GM12891 (cell line): Measurements from ENCODE around the gene MRPL55.

Source experiments
- DNase-seq: peaks from one replicate; pipeline ENCODE4 v3.0.0; 2011; ENCODE audit warnings: low spot score; ENCODE audit not compliant: insufficient read length
- FAIRE-seq: peaks from 2 replicates; lab custom pipeline; 2011; peaks lifted over from hg19 to GRCh38; lab: Jason Lieb, UNC
- PAX5 ChIP-seq: IDR thresholded peaks from 2 replicates; pipeline ENCODE4 v1.6.1; 2011; ENCODE audit warnings: low read length, moderate library complexity, mild to moderate bottlenecking; ENCODE audit not compliant: insufficient read depth, severe bottlenecking
- POLR2A ChIP-seq: IDR thresholded peaks from 2 replicates; pipeline ENCODE4 v1.6.1; 2011; ENCODE audit warnings: low read depth, low read length, control low read depth
- POLR2AphosphoS5 ChIP-seq: IDR thresholded peaks from 2 replicates; pipeline ENCODE4 v1.6.1; 2011; ENCODE audit warnings: low read depth, low read length, control low read depth
- POU2F2 ChIP-seq: IDR thresholded peaks from 2 replicates; pipeline ENCODE4 v1.6.1; 2011; ENCODE audit warnings: low read depth, mild to moderate bottlenecking, control low read depth, low read length, moderate library complexity
- SPI1 ChIP-seq: IDR thresholded peaks from 2 replicates; pipeline ENCODE4 v1.6.1; 2011; ENCODE audit warnings: low read depth, low read length, control low read depth
- TAF1 ChIP-seq: IDR thresholded peaks from 2 replicates; pipeline ENCODE4 v1.6.1; 2011; ENCODE audit warnings: low read depth, low read length, control low read depth

MRPL55 gene

DNA sequence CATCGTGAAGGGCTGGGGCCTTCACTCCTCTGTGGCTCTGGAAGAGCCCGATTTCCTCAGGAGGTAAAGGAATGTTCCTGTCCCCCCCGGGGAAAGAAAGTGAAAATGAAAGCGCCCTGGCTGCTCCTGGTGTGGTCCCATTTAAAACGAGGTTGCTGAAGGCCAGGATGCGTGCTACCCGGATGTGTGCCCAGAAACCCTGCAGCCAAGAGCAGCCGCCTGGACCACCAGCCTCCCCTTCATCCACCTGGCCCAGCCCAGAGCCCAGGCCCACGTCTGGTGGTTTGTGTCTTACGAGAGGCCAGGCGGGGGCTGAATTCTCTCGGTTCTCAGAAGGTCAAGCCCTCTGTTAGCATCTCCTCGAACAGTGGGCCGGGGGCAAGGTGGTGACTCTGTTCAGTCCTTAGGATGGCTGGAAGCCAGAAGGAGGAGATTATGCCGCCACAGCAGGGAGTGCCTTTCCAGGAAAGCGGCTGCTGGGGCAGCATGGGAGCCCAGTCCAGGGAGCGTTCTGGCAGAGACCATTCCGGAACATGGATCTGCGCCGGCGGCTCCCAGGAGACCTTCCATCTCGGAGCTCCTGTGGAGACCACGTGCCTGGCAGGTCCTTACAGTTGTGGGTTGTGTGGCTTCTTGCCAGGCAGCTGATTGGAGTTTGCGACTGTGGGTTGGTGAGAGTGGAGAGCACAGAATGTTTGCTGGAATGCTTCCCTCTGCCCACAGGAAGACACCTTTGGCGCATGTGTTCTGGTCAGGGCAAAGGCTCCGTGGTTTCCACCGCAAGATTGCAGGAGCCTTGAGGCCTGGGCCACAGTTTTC lies 32.3 kb upstream of the MRPL55 start:
- no peak for FAIRE-seq
- peak; percentile 56 for DNase-seq

DNA sequence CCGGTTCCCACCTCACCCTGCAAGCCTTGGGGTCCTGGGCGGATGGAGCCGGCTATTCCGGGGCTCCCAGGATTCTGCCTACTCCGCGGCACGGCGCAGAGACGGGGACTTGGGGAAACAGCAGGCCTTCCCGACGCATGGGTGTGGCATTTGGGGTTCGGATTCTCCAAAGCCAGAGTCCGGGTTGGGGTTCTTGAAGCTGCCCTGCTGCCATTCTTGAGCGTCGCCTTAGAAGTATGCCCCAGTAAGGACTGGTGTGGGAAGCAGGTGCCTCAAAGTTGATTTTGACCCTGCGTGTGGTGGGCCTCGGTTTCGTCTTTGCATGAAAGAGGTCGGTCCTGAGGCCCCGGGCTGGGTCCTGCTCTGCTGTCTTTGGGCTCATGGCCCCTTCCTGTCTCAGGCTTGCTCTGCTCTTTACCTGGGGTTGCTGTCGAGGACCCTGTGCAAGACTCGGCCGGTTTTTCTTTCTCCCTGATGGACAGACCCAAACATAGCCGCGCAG lies 31.7 kb upstream of the MRPL55 start:
- FAIRE-seq (no peak), DNase-seq (no peak)
- TF ChIP-seq POLR2A: no peak
- no peak for TF ChIP-seq POU2F2
- TF ChIP-seq SPI1: no peak
- TF ChIP-seq POLR2AphosphoS5: no peak
- TF ChIP-seq PAX5: no peak
- TF ChIP-seq TAF1: no peak

More for the DNA sequence above, 32.3 kb upstream of the MRPL55 start:
- TF ChIP-seq TAF1 (no peak), SPI1 (no peak), POLR2AphosphoS5 (no peak), POLR2A (no peak), PAX5 (no peak), POU2F2 (no peak)

DNA sequence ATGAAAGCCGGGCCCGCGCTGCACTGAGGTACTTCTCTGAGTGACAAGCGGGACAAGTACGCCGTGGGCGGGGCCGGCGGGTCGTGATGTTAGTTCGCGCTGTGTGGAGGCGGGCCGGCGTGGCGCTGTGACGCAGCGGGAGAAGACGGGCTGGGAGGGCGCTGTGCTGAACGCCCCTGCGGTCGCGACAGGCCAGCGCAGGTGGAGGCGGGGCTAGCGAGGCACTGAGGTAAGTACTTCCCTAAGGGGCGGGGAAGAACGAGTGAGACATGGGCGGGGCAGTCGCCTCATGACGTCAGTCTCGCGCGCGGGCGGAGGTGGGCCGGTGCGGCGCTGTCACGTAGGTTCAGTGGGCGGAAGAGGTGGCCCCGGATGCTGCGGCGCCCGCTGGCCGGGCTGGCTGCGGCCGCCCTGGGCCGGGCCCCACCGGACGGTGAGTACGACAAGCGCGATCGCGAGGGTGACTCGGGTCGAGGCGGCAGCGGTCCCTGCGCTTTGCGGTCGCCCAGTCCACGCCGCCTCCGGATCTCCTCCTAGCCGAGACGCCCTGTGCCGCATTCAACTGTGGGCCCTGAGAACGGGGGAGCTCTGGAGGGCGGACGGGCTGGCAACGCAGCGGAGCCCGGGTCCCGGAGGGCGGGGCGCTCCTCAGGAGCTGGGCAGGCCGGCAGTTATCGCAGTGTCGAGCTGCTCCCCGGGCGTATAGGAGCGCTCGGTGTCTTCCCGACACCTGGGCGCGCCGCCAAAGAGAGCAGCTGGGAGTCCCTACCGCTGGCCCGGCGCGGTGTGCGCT lies 31.0 kb upstream of the MRPL55 start, which contains the start of gene GUK1:
Gene GUK1 (plus strand): TSS at position 349 of the 793 bp plus-strand sequence. CDS start 24 bp downstream, at position 373.
- DNase-seq (peak; percentile 97), FAIRE-seq (peak; percentile 100)
- TF ChIP-seq POLR2AphosphoS5: peak; percentile 76
- no peak for TF ChIP-seq PAX5
- peak; percentile 71 for TF ChIP-seq POLR2A
- TF ChIP-seq TAF1: peak; percentile 39; the same call in 1 of the 2 replicates
- TF ChIP-seq SPI1: no peak
- 0 out of 2 replicates have a peak, but pooled peaks have one; percentile 39 for TF ChIP-seq POU2F2

DNA sequence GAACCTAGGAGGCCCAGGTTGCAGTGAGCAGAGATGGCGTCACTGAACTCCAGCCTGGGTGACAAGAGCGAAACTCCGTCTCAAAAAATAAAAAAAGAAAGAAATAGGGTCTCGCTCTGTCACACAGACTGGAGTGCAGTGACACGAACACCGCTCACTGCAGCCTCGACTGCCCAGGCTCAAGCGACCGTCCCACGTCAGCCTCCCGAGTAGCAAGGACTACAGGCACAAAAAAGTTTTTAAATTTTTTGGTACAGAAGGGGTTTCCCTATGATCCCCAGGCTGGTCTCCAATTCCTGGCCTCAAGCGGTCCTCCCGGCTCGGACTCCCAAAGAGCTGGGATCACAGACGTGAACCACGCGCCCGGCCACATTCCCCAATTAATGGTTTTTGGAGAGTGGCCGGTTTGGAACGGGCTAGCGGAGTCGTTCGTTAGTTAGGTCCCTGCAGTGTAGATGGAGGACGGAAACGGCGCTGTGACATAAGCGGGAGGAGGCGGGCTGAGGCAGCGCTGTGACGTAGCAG lies 30.4 kb upstream of the MRPL55 start:
- no peak for DNase-seq
- no peak for FAIRE-seq
- peak; percentile 42; the same call in 1 of the 2 replicates for TF ChIP-seq TAF1
- TF ChIP-seq POLR2A: no peak
- no peak for TF ChIP-seq PAX5
- no peak; the same call in 1 of the 2 replicates for TF ChIP-seq POLR2AphosphoS5
- TF ChIP-seq SPI1: no peak

DNA sequence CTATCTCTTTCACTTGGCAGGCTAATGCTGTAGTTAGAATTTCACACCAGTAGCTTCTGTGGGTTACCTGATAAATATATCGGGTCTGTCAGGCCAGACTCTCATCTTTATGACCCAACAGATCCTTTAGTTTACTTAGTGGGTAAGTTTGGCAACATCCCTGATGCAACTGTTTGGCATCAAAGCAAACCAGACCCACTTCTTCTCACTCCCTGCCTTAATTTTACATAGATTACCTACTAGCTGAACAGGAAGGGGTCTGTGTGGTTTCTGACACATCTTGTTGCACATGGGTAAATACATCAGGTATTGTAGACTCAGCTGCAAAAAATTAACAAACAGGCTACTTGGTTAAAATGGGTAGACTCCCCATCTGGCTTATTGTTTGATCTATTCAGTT lies 27.8 kb upstream of the MRPL55 start:
- FAIRE-seq: no peak
- DNase-seq: peak; percentile 8
- TF ChIP-seq PAX5 (no peak), POU2F2 (no peak)

DNA sequence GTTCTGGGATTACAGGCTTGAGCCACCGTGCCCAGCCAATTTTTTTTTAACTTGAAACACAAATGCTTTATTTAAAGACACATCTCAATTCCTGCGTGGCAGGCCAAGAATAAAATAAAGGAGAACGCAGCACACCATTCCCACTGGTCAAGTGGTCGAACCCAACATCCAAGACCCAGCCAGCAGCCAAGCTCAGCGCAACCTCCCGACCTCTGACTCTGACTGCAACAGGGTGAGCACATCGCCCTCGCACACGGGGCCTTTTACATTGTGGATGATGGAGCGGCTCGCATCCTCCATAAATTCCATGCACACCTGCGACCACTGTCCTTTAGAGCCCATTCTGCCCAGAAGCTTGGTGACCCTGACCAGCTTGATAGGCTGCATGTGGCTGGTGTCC lies 25.5 kb upstream of the MRPL55 start:
- DNase-seq (no peak), FAIRE-seq (no peak)
- TF ChIP-seq POLR2AphosphoS5 (no peak), POU2F2 (no peak), TAF1 (no peak), SPI1 (no peak), POLR2A (no peak), PAX5 (no peak)

DNA sequence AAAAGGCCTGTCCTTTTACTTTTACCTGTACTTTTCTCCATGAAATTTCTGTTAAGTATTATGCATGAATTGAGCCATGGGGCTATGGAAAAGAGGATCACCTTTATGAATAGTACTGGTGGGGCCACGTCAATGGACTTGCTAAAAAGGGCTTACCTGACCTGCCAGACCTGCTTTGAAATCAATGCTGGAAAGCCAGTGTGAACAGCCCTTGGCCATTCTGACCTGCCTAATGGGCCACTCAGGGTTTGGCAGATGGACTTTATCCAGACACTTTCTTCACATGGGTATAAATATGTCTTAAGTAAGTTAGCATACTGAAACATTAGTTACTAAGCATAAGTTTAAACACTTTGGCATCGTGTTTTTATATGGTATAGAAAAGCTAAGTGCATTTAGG lies 22.7 kb upstream of the MRPL55 start:
- TF ChIP-seq POU2F2: no peak
- TF ChIP-seq POLR2AphosphoS5: no peak
- TF ChIP-seq SPI1: no peak
- TF ChIP-seq TAF1: no peak
- no peak for TF ChIP-seq PAX5
- TF ChIP-seq POLR2A: no peak
- no peak for DNase-seq
- no peak for FAIRE-seq

DNA sequence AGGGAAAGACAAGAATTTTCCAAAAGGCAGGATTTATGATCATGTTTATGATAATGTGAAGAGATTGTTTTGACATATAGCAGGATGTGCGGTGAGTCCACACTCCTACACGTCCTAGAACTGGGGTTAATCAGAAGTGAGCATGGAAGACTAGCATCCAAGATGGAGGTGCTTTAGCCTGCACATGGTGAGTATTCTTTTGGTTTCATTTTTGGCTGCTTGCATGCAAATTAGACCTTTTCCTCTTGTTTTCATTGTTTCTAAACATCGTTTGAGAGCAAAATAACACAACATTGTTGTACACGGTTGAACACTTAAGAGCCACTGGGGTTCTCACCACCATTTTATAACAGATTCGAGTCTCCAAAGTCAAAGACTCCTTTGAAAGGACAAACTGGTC lies 16.1 kb upstream of the MRPL55 start:
- peak; percentile 38 for FAIRE-seq
- no peak for TF ChIP-seq POU2F2
- no peak for TF ChIP-seq POLR2A
- no peak for TF ChIP-seq PAX5
- TF ChIP-seq TAF1: no peak
- TF ChIP-seq SPI1: no peak
- TF ChIP-seq POLR2AphosphoS5: no peak
- DNase-seq: no peak

DNA sequence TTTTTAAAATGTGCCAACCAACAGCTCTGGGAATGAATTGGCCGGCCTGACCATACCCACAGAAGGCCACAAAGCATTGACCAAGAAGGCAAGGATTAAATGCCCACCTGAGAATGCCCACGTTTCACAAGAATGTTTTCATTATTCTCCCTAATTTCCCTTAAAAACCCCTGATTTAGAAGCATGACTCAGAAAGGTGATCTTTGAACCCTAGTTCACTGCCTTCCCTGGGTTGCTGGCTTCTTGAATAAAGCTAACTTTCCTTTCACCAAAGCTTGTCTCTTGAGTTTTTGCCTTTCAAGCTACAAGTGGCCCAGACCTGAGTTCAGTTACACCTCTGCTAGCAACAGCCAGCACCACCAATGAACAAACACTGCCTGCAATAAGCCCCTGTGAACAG lies 14.4 kb upstream of the MRPL55 start:
- no peak for FAIRE-seq

More for the DNA sequence above, 14.4 kb upstream of the MRPL55 start:
- no peak for DNase-seq
- TF ChIP-seq POLR2AphosphoS5 (no peak), TAF1 (no peak), PAX5 (no peak), SPI1 (no peak), POU2F2 (no peak), POLR2A (no peak)
